Transverse colon (tissue), 4 donors: ENCODE measurements around the gene ST7L. TPM values are rescaled to one million over a fixed set of nuclear protein-coding genes. Genes with fewer than 3 reads are reported as not detected.

Experiments
- DNase-seq: peaks from one replicate; pipeline ENCODE4 v3.0.0-alpha.2; 2019
- H3K27ac ChIP-seq, 4 donors: fragments of 200-600 bp; sonication (generic); 2 replicates each; pipeline ENCODE4 v1.5.1; 2016 to 2018; ENCODE audit warnings: inconsistent platforms in 4 of 4
- H3K27me3 ChIP-seq: fragments of 200-600 bp; sonication (generic); 2 replicates; pipeline ENCODE4 v1.5.1; 2017; ENCODE audit warnings: inconsistent platforms
- H3K36me3 ChIP-seq, 4 donors: fragments of 200-600 bp; sonication (generic); 2 replicates each; pipeline ENCODE4 v1.5.1; 2017 to 2019; ENCODE audit warnings: inconsistent platforms in 4 of 4
- H3K4me1 ChIP-seq, 4 donors: fragments of 200-600 bp; sonication (generic); 2 replicates each; pipeline ENCODE4 v1.5.1; 2017 to 2020; ENCODE audit warnings: inconsistent platforms in 4 of 4
- H3K4me3 ChIP-seq, 4 donors: fragments of 200-600 bp; sonication (generic); 1 replicate in 1 of 4; 2 replicates in 3 of 4; pipeline versions ENCODE4 v1.5.1 to v1.6.1; 2017 to 2019; ENCODE audit warnings: inconsistent platforms in 4 of 4
- H3K9me3 ChIP-seq, 2 donors: fragments of 200-600 bp; sonication (generic); 2 replicates each; pipeline ENCODE4 v1.5.1; 2017 to 2019; ENCODE audit warnings: inconsistent platforms in 2 of 2
- EP300 ChIP-seq: sonication (generic); formaldehyde crosslinking; IDR thresholded peaks from one replicate; pipeline ENCODE4 v1.6.1; 2017; ENCODE audit warnings: antibody characterized with exemption, low read depth
- POLR2A ChIP-seq: fragments of 450-650 bp; IDR thresholded peaks from one replicate; pipeline ENCODE4 v1.6.1; 2016; ENCODE audit warnings: antibody characterized with exemption, mild to moderate bottlenecking, moderate library complexity
- POLR2AphosphoS5 ChIP-seq, 3 donors: sonication (generic); formaldehyde crosslinking; IDR thresholded peaks; one replicate each; pipeline ENCODE4 v1.6.1; 2016; ENCODE audit warnings: antibody characterized with exemption in 3 of 3
- WGBS, 2 donors: methylation state at CpG; one replicate each; pipeline ENCODE4 v1.1.5; 2018; ENCODE audit warnings: low coverage in 1 of 2; 5-methylcytosine and 5-hydroxymethylcytosine counted together
- in situ Hi-C, 4 donors: fragments of 200-750 bp; cut with MboI; loops; one replicate each; pipeline versions ENCODE4 v1.15.0 to v1.15.1; 2017; ENCODE audit warnings: low sequenced_read_pairs in 3 of 4, low pct_ligation_motif_present in 1 of 4, low pct_unique_long_range_greater_than_20kb in 1 of 4
- intact Hi-C: fragments of 100-400 bp; cut with DNase I; formaldehyde crosslinking; loops from one replicate; pipeline ENCODE4 v1.15.1; 2023; ENCODE audit warnings: low total_unique reads
- total RNA-seq, 4 donors: library from RNA; depleted of rRNA; stranded (reverse); fragments of >200 nt; gene quantifications; one replicate each; pipeline ENCODE4 v1.1.0, GENCODE V29; 2016
- TF ChIP-seq, protein P1 (sequence below), 5 experiments: fragments of 200-600 bp in 3 of 5; fragments of 450-650 bp in 2 of 5; sonication (generic) in 3 of 5; IDR thresholded peaks; 1 replicate in 2 of 5; 2 replicates in 3 of 5; pipeline ENCODE4 v1.5.1; 2016 to 2017; ENCODE audit warnings: antibody characterized with exemption in 5 of 5, inconsistent platforms in 3 of 5, mild to moderate bottlenecking in 2 of 5, moderate library complexity in 1 of 5

Gene ST7L
- total RNA-seq, 4 donors from 2014 or later = 7.0 to 37.4 (median 24.9) TPM

DNA sequence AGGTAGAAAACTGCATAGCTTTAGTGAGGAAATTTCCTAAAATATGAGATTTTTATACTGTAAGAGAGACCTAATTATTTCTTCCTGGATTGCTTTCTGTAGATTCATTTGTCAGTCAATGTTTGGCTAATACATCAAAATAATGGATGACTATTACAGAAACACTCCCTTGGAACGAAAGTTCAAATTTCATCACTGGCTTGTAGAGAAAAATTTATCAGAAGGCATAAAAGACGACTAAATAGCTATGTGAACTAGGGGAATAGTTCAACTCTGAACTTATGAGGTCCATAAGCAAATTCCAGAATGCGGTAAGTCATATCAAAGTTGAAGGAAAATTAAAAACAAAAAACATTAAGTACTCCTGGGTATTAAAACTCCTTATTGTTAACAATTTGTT, 74.2 kb downstream of the ST7L start:
- no peak for TF ChIP-seq POLR2A
- no peak for TF ChIP-seq EP300
- TF ChIP-seq, protein P1, sequence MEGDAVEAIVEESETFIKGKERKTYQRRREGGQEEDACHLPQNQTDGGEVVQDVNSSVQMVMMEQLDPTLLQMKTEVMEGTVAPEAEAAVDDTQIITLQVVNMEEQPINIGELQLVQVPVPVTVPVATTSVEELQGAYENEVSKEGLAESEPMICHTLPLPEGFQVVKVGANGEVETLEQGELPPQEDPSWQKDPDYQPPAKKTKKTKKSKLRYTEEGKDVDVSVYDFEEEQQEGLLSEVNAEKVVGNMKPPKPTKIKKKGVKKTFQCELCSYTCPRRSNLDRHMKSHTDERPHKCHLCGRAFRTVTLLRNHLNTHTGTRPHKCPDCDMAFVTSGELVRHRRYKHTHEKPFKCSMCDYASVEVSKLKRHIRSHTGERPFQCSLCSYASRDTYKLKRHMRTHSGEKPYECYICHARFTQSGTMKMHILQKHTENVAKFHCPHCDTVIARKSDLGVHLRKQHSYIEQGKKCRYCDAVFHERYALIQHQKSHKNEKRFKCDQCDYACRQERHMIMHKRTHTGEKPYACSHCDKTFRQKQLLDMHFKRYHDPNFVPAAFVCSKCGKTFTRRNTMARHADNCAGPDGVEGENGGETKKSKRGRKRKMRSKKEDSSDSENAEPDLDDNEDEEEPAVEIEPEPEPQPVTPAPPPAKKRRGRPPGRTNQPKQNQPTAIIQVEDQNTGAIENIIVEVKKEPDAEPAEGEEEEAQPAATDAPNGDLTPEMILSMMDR (IDR thresholded peaks at IDR 0.05) = no peak
- no peak for TF ChIP-seq POLR2AphosphoS5 (IDR thresholded peaks at IDR 0.05)
- Histone ChIP-seq H3K27me3 (no peaks in the 10 kb centered on the region), H3K4me1 (peaks cover 0 to 26% (median 11%) of the 10 kb centered on the region in 4 donors), H3K36me3 (no peaks in the 10 kb centered on the region), H3K4me3 (no peak overlapping the region), H3K27ac (peak overlapping the region; percentile 30 to 59 (median 47)), H3K9me3 (no peaks in the 10 kb centered on the region)
- WGBS, 2 donors = 72 to 77% methylated on average over 3 of the region's 3 CpGs
- intact Hi-C loops (no loop called here), in situ Hi-C loops (no loop called here)
- DNase-seq = no peak

DNA sequence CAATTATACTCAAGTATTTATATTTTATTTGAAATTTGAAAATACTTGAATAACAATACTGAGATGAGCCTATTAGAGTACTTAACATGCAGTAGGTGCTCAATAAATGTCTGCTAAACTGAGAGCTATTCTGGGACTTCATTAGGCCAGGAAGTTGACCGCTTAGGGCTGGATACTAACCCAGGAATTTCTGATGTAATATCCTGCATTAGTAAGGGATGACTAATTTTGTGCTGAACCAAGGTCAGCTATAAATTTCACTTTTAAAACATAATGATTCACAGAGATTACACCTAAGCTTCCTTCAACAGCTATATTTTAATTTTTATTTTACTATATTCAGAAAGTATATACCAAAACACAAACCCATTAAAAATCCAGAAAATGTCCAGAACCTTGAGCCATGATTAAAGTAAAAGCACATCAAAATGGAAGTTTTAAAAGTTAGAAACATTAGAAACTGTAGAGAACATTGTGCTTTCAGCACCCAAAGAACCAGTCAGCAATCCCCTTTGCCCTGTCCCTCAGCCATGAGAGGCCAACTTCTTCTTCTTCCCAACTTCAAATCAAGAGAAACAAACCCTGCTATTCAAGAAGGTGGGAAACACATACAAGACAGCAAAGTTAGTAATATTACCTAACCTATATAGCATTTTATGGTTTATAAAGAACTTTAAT, 74.8 kb downstream of the ST7L start:
- no peak overlapping the region for H3K4me3 ChIP-seq
- WGBS, 2 donors = 38 to 52% methylated on average over 1 of the region's 1 CpG
- intact Hi-C loops (no loop called here), in situ Hi-C loops (no loop called here)
- DNase-seq = no peak
- H3K9me3 ChIP-seq = no peaks in the 10 kb centered on the region
- H3K4me1 ChIP-seq = peaks cover 0 to 20% (median 9%) of the 10 kb centered on the region in 4 donors
- no peaks in the 10 kb centered on the region for H3K27me3 ChIP-seq
- TF ChIP-seq POLR2A (no peak), POLR2AphosphoS5 (IDR thresholded peaks at IDR 0.05) (no peak), EP300 (no peak)
- TF ChIP-seq, protein P1 (IDR thresholded peaks at IDR 0.05) = no peak
- no peaks in the 10 kb centered on the region for H3K36me3 ChIP-seq
- H3K27ac ChIP-seq = peak overlapping the region; percentile 30 to 59 (median 47)

DNA sequence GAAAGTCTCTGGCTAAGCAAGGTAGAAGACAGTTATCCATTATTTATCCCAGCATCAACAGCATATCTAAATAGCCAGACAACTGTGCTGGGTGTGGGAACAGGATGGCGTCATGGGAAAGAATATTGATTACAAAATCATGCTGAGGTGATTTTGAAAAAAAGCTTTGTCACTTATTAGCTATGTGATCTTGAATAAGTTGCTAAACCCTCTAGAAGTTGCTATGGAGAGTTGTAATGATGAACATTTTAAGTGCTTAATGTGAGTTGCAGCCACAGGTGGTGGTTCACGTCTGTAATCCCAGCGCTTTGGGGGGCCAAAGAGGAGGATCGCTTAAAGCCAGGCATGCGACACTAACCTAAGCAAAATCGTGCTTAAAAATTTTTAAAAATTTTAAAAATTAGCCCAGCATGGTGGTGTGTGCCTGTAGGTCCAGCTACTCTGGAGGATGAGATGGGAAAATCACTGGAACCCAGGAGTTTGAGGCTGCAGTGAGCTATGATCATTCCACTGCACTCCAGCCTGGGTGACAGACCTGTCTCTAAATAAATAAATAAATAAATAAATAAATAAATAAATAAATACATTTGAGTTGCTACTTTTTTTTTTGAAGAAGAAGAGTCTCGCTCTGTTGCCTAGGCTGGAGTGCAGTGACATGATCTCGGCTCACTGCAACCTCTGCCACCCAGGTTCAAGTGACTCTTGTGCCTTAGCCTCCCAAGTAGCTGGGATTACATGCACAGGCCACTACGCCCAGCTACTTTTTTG, 76.6 kb downstream of the ST7L start:
- Histone ChIP-seq H3K4me3 (no peak overlapping the region), H3K9me3 (no peaks in the 10 kb centered on the region), H3K27ac (no peak overlapping the region), H3K4me1 (peaks cover 0 to 7% (median 0%) of the 10 kb centered on the region in 4 donors), H3K27me3 (no peaks in the 10 kb centered on the region), H3K36me3 (no peaks in the 10 kb centered on the region)
- intact Hi-C loops = no loop called here
- TF ChIP-seq POLR2A (no peak), POLR2AphosphoS5 (IDR thresholded peaks at IDR 0.05) (no peak), EP300 (no peak)
- TF ChIP-seq, protein P1 (IDR thresholded peaks at IDR 0.05) = no peak
- in situ Hi-C loops = no loop called here
- WGBS, 2 donors = 91 to 92% methylated on average over 9 of the region's 9 CpGs
- no peak for DNase-seq

DNA sequence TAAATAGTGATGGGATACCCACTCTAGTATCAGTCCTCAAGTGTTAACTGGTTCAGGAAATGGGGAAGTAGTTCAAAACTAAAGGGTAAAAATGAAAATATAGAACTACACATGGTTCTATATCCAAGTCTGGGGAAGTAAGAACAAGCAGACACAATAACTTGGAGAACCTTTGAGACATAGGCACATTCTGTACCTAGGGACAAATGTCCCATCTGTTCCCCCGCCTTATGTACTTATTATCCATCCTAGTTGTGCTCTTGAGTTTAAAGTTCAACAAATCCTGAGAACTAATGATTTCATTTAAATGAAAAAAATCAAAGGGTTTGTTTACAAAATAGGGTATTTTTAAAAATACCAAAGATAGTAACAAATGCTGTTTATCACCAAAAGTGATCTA, 77.6 kb downstream of the ST7L start:
- H3K27ac ChIP-seq = no peak overlapping the region
- TF ChIP-seq, protein P1 (IDR thresholded peaks at IDR 0.05) = no peak
- no peak for TF ChIP-seq POLR2A
- no peaks in the 10 kb centered on the region for H3K27me3 ChIP-seq
- DNase-seq = no peak
- in situ Hi-C loops (no loop called here), intact Hi-C loops (no loop called here)
- H3K4me1 ChIP-seq = peaks cover 0 to 7% (median 0%) of the 10 kb centered on the region in 4 donors
- no peaks in the 10 kb centered on the region for H3K36me3 ChIP-seq
- H3K9me3 ChIP-seq = no peaks in the 10 kb centered on the region
- 64 to 95% methylated on average over 1 of the region's 1 CpG for WGBS, 2 donors
- H3K4me3 ChIP-seq = no peak overlapping the region
